B cell (primary cell): Measurements from ENCODE around the gene USP14. TPM values are rescaled to one million over a fixed set of nuclear protein-coding genes. Genes with fewer than 3 reads are reported as not detected.
A peak's percentile ranks its signal among the peaks of the same experiment; 100 is the strongest.

Source experiments
- ATAC-seq: fragments of 200-7000 bp; cut with Tn5 transposase; one replicate; pipeline ENCODE4 v1.10.0; 2021; ENCODE audit warnings: low read depth, mild to moderate bottlenecking, moderate number of reproducible peaks, moderate library complexity
- CTCF ChIA-PET: fragments of 350-600 bp; sonication (Branson Sonifier 250); formaldehyde crosslinking; loops from one replicate; lab custom pipeline; 2021; ENCODE audit warnings: antibody characterized with exemption, inconsistent platforms; lab: Charles Lee
- POLR2A ChIA-PET: fragments of 350-600 bp; sonication (Branson Sonifier 250); formaldehyde crosslinking; loops from one replicate; lab custom pipeline; 2021; ENCODE audit warnings: antibody characterized with exemption; lab: Charles Lee
- DNase-seq: peaks from one replicate; pipeline ENCODE4 v3.0.0; 2013
- H2AFZ ChIP-seq: 2 replicates; pipeline ENCODE4 v1.6.1; 2012; ENCODE audit warnings: mild to moderate bottlenecking, low read depth, low read length; ENCODE audit not compliant: insufficient read depth, poor library complexity, severe bottlenecking
- H3K27ac ChIP-seq, 2 donors: 1 replicate in 1 of 2; 2 replicates in 1 of 2; pipeline ENCODE4 v1.5.1; 2012 to 2013; ENCODE audit warnings: low read length in 2 of 2, mild to moderate bottlenecking in 2 of 2, moderate library complexity in 1 of 2
- H3K27me3 ChIP-seq, 4 experiments: fragments of 200-600 bp in 1 of 4; sonication (generic) in 1 of 4; replicated peaks in 1 of 4; 1 replicate in 2 of 4; 2 replicates in 2 of 4; pipeline versions ENCODE4 v1.6.1 to v1.7.0; 2013 to 2016; ENCODE audit warnings: low read length in 3 of 4, mild to moderate bottlenecking in 2 of 4, mixed read lengths in 1 of 4, moderate library complexity in 1 of 4; ENCODE audit not compliant: insufficient read depth in 4 of 4, control insufficient read depth in 3 of 4; ENCODE audit errors: control extremely low read depth in 1 of 4
- H3K36me3 ChIP-seq, 2 experiments: replicated peaks in 1 of 2; 1 replicate in 1 of 2; 2 replicates in 1 of 2; pipeline versions ENCODE4 v1.6.1 to v1.7.1; 2013; ENCODE audit warnings: low read length in 1 of 2; ENCODE audit not compliant: insufficient read depth in 2 of 2, control insufficient read depth in 1 of 2; ENCODE audit errors: control extremely low read depth in 1 of 2, extremely low read depth in 1 of 2
- H3K4me1 ChIP-seq, 2 donors: fragments of 200-600 bp in 1 of 2; sonication (generic) in 1 of 2; 1 replicate in 1 of 2; 2 replicates in 1 of 2; pipeline versions ENCODE4 v1.5.1 to v1.6.1; 2013 to 2017; ENCODE audit warnings: low read length in 2 of 2; ENCODE audit not compliant: control insufficient read depth in 2 of 2, insufficient read depth in 2 of 2
- H3K4me2 ChIP-seq: replicated peaks from 2 replicates; pipeline ENCODE3; 2012; ENCODE audit warnings: mild to moderate bottlenecking, low read depth, low read length; ENCODE audit not compliant: poor library complexity, severe bottlenecking
- H3K4me3 ChIP-seq, 5 experiments: fragments of 200-600 bp in 1 of 5; sonication (generic) in 1 of 5; 1 replicate in 3 of 5; 2 replicates in 2 of 5; pipeline versions ENCODE4 v1.5.1 to v1.7.0; 2011 to 2016; ENCODE audit warnings: low read length in 4 of 5, mild to moderate bottlenecking in 4 of 5, low read depth in 2 of 5, control low read depth in 1 of 5, moderate library complexity in 1 of 5; ENCODE audit not compliant: insufficient read depth in 1 of 5; ENCODE audit errors: control extremely low read depth in 1 of 5, extremely low read depth in 1 of 5
- H3K79me2 ChIP-seq: fragments of 200-600 bp; sonication (generic); one replicate; pipeline ENCODE4 v1.6.0; 2016; ENCODE audit warnings: low read length; ENCODE audit not compliant: control insufficient read depth, insufficient read depth
- H3K9ac ChIP-seq: fragments of 200-600 bp; sonication (generic); 2 replicates; pipeline ENCODE4 v1.6.1; 2017; ENCODE audit warnings: mild to moderate bottlenecking, low read length, moderate library complexity
- H3K9me3 ChIP-seq, 3 donors: one replicate each; pipeline versions ENCODE4 v1.6.1 to v1.7.1; 2013; ENCODE audit warnings: low read length in 2 of 3; ENCODE audit not compliant: control insufficient read depth in 2 of 3, insufficient read depth in 1 of 3; ENCODE audit errors: control extremely low read depth in 1 of 3
- H4K20me1 ChIP-seq: 2 replicates; pipeline ENCODE4 v1.6.0; 2012; ENCODE audit warnings: mild to moderate bottlenecking, low read length; ENCODE audit not compliant: insufficient read depth, control insufficient read depth, poor library complexity, severe bottlenecking
- H3K27ac Mint-ChIP-seq: one replicate; pipeline ENCODE4 v1.8.0; 2021; ENCODE audit warnings: mixed read lengths
- H3K27me3 Mint-ChIP-seq: one replicate; pipeline ENCODE4 v1.8.0; 2021; ENCODE audit warnings: mixed read lengths
- H3K4me1 Mint-ChIP-seq: one replicate; pipeline ENCODE4 v1.8.0; 2021; ENCODE audit warnings: mixed read lengths
- H3K4me3 Mint-ChIP-seq: one replicate; pipeline ENCODE4 v1.8.0; 2021; ENCODE audit warnings: mixed read lengths
- H3K9me3 Mint-ChIP-seq: one replicate; pipeline ENCODE4 v1.8.0; 2022; ENCODE audit warnings: mixed read lengths; ENCODE audit not compliant: insufficient read depth
- CTCF ChIP-seq: fragments of 200-600 bp; IDR thresholded peaks from one replicate; pipeline ENCODE4 v1.8.0; 2022; ENCODE audit warnings: antibody characterized with exemption, mild to moderate bottlenecking
- EZH2 ChIP-seq: IDR thresholded peaks from 2 replicates; pipeline ENCODE4 v1.6.1; 2012; ENCODE audit warnings: borderline replicate concordance, low read depth, mild to moderate bottlenecking, moderate library complexity, low read length; ENCODE audit not compliant: insufficient read depth, poor library complexity, severe bottlenecking
- WGBS: methylation state at CpG from one replicate; pipeline ENCODE4 v1.1.5; 2013; ENCODE audit warnings: missing lambda C conversion rate; ENCODE audit not compliant: insufficient coverage; 5-methylcytosine and 5-hydroxymethylcytosine counted together
- intact Hi-C: fragments of 100-400 bp; cut with micrococcal nuclease; formaldehyde crosslinking; loops from one replicate; pipeline ENCODE4 v1.10.0; 2022
- polyA plus RNA-seq: library from polyadenylated mRNA; depleted of rRNA; stranded (reverse); fragments of >200 nt; gene quantifications from 2 replicates; pipeline ENCODE4 v1.2.3, GENCODE V29; 2012
- total RNA-seq, 2 donors: library from RNA; stranded (reverse); fragments of 120-200 nt in 1 of 2; gene quantifications; 1 replicate in 1 of 2; 2 replicates in 1 of 2; pipeline versions ENCODE4 v1.2.3 to v1.2.4, GENCODE V29; 2013 to 2022

Gene USP14
- total and polyA plus RNA-seq, 2 donors (not counting 1 experiment from before 2014, with no cell fraction given), result 6.0 to 38.9 TPM

GRCh38 chr18:215448-216010 lies 57.2 kb downstream of the USP14 start:
- no peaks in the 10 kb centered on the region for H3K27me3 ChIP-seq
- TF ChIP-seq CTCF, result no peak
- no peak for TF ChIP-seq EZH2
- H3K27me3 Mint-ChIP-seq, result no peaks in the 10 kb centered on the region
- intact Hi-C loops, result no loop called here
- no peak for DNase-seq
- H2AFZ ChIP-seq, result no peak overlapping the region
- no peaks in the 10 kb centered on the region for H4K20me1 ChIP-seq
- no peaks in the 10 kb centered on the region for H3K9me3 ChIP-seq
- H3K79me2 ChIP-seq, result no peaks in the 10 kb centered on the region
- H3K36me3 ChIP-seq, result peaks cover 4 to 75% of the 10 kb centered on the region in 2 experiments
- ChIA-PET CTCF (no interaction called here), POLR2A (no interaction called here)
- no peak for ATAC-seq
- 93% methylated on average over 3 of the region's 5 CpGs for WGBS
- H3K4me3 Mint-ChIP-seq, result no peak overlapping the region
- no peak overlapping the region for H3K4me2 ChIP-seq
- no peak overlapping the region for H3K9ac ChIP-seq
- no peaks in the 10 kb centered on the region for H3K4me1 Mint-ChIP-seq
- H3K27ac ChIP-seq, result no peak overlapping the region
- no peak overlapping the region for H3K27ac Mint-ChIP-seq
- no peak overlapping the region for H3K4me3 ChIP-seq
- no peaks in the 10 kb centered on the region for H3K4me1 ChIP-seq
- no peaks in the 10 kb centered on the region for H3K9me3 Mint-ChIP-seq

- intact Hi-C loops, result no loop called here
- H3K27me3 Mint-ChIP-seq, result no peaks in the 10 kb centered on the region
- DNase-seq (no peak), ATAC-seq (no peak)
- H3K27me3 ChIP-seq, result no peaks in the 10 kb centered on the region
- H3K27ac ChIP-seq, result no peak overlapping the region
- peak overlapping the region; percentile 37 for H3K27ac Mint-ChIP-seq
- H3K9ac ChIP-seq, result no peak overlapping the region
- H3K9me3 ChIP-seq, result no peaks in the 10 kb centered on the region
- no peak overlapping the region for H3K4me3 Mint-ChIP-seq
- no peak overlapping the region for H3K4me3 ChIP-seq
- H3K36me3 ChIP-seq, result peaks cover 1 to 58% of the 10 kb centered on the region in 2 experiments
- no peak overlapping the region for H3K4me2 ChIP-seq
- CTCF ChIA-PET, result no interaction called here
- H3K4me1 Mint-ChIP-seq, result no peaks in the 10 kb centered on the region
- no peaks in the 10 kb centered on the region for H3K79me2 ChIP-seq
- no peaks in the 10 kb centered on the region for H3K4me1 ChIP-seq
- no peaks in the 10 kb centered on the region for H3K9me3 Mint-ChIP-seq
- H4K20me1 ChIP-seq, result no peaks in the 10 kb centered on the region
- WGBS, result 84% methylated on average over 3 of the region's 5 CpGs
- no peak for TF ChIP-seq CTCF
- H2AFZ ChIP-seq, result no peak overlapping the region
- POLR2A ChIA-PET, result no interaction called here
These were observed 59.4 kb downstream of the USP14 start for GRCh38 chr18:217532-218336.
